Right lobe of liver (tissue), 4 donors: Measurements from ENCODE around the gene STAG2.

Experiments
- POLR2A ChIP-seq: fragments of 450-650 bp; IDR thresholded peaks from one replicate; pipeline ENCODE4 v1.6.1; 2017; ENCODE audit warnings: antibody characterized with exemption, mild to moderate bottlenecking
- TF ChIP-seq, protein P1 (sequence below), 4 donors: fragments of 200-600 bp in 3 of 4; fragments of 450-650 bp in 1 of 4; IDR thresholded peaks; one replicate each; pipeline versions ENCODE4 v1.5.1 to v1.8.0; 2016 to 2022; ENCODE audit warnings: antibody characterized with exemption in 4 of 4, mild to moderate bottlenecking in 2 of 4
- donor health status: DM: no; HTN: no; CAD: no.
- donor health status: DM: no; HTN: no; CAD: no.
- donor health status: DM: no; HTN: yes; CAD: no.

GRCh38 chrX:123989235-123989634 is 27.7 kb downstream of the STAG2 start:
- TF ChIP-seq, protein P1, sequence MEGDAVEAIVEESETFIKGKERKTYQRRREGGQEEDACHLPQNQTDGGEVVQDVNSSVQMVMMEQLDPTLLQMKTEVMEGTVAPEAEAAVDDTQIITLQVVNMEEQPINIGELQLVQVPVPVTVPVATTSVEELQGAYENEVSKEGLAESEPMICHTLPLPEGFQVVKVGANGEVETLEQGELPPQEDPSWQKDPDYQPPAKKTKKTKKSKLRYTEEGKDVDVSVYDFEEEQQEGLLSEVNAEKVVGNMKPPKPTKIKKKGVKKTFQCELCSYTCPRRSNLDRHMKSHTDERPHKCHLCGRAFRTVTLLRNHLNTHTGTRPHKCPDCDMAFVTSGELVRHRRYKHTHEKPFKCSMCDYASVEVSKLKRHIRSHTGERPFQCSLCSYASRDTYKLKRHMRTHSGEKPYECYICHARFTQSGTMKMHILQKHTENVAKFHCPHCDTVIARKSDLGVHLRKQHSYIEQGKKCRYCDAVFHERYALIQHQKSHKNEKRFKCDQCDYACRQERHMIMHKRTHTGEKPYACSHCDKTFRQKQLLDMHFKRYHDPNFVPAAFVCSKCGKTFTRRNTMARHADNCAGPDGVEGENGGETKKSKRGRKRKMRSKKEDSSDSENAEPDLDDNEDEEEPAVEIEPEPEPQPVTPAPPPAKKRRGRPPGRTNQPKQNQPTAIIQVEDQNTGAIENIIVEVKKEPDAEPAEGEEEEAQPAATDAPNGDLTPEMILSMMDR (IDR thresholded peaks at IDR 0.05) = no peak
- TF ChIP-seq POLR2A = no peak
